GM19099 (cell line): ENCODE data around the gene PRKCB.

Experiments used
- POLR2A ChIP-seq: IDR thresholded peaks from 3 replicates; pipeline ENCODE4 v1.6.1; 2011; ENCODE audit warnings: low read depth; ENCODE audit not compliant: insufficient read length; ENCODE audit errors: extremely low read depth

The PRKCB gene

DNA sequence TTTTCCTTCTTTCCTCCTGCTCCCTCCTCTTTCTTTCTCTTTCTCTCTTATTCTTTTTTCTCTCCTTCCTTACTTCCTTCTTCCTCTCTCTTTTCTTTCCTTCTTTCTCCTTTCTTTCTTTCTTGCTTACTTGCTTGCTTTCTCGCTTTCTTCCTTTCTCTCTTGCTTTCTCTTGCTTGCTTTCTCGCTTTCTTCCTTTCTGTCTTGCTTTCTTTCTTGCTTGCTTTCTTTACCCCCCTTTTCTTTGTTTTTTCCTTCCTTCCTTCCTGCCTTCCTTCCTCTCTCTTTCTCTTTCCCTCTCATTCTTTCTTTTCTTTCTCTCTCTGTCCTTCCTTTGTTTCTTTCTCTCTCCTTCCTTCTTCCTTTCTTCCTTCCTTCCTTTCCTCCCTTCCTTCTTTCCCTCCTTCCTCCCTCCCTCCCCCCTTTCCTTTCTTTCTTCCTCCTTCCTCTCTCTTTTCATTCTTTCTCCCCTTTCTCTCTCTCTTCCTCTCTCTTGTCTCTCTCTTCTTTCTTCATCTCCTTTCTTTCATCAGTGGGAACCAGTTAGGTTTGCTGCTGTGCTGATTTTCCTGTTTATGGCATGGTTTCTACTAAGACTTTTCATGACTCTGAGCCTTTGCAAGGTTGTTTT, 277.4 kb downstream of the PRKCB start:
- TF ChIP-seq POLR2A, result no peak

DNA sequence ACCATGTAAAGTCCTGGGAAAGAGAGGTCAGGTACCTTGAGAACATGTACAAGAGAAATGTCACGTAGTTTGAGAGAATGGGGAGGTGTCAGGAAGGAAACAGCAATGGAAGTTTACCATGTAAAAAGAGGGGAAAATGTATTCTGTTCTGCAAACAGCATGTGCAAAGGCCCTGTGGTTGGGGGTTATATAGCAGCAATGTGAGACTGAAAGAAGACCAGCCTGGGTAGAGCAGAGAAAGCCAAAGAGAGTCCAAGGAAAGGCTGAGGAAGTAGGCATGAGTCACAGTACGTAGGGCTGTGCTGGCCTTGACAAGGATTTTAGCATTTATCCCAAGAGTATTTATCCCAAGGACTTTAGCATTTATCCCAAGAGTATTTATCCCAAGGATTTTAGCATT, 279.1 kb downstream of the PRKCB start:
- no peak for TF ChIP-seq POLR2A

DNA sequence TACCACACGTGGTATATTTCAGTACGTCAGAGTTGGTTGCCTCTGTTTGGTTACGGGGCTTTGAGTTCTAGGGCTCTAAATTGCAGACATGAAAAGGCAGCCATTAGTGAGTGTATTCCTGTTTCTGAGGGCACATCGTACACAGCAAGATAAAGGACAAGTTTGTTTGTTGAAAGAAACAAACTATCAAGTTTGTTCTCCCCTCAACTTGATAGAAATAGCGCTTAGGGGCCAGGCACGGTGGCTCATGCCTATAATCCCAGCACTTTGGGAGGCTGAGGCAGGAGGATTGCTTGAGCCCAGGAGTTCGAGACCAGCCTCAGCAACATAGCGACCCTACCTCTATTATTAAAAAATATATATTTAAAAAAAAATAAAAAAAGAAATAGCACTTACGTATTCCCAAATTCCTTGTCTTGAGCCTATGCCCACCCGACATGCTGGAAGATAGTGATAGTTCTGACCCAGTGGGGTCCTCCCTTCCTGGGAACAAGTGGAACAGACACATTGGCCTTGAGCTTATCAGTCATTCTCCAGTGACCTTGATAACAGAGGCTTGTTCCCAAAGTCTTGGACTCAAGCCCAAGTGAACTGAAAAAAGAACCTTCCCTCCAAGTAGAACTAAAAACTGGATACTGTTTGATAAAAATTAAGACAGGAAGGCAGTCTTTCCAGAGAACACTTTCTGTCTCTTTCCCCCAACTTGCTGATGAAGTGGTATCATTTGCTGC, 280.4 kb downstream of the PRKCB start:
- no peak for TF ChIP-seq POLR2A

DNA sequence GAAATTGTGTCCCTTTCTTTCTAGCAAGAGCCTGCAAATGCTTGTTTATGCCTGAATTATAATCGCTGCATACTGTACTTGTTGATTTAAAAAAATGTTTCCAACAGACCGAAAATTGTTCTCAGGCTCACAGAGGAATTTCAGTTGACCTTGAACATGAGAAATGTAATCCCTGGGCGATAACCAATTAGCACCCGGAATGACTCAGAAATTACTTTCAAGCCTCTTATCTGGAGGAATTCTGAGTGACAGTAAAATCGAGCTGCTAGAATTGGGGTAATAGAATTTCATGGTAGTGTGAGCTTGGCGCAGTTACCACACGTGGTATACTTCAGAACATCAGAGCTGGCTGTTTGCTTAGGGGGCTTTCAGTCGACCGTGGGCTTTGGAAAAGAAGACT, 281.2 kb downstream of the PRKCB start:
- no peak for TF ChIP-seq POLR2A

DNA sequence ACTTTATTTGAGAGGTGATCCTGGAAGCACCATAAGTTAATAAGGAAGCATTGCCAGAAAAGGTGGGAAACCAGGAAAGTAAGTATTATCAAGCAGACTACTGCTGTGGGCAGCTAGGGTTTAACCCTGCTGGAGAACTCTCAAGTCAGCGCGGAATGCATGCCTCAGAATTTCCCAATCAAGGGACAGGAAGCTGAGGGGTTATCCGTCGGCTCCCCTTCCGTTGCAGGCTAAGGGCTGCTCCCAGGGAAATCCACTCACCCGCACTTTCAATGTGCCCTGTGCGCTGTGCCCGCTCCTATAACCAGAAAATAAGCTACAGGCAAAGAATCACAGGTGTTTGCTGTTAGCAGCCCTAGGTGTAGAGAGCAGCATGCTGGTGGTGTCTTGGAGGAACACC, 281.9 kb downstream of the PRKCB start:
- no peak for TF ChIP-seq POLR2A

DNA sequence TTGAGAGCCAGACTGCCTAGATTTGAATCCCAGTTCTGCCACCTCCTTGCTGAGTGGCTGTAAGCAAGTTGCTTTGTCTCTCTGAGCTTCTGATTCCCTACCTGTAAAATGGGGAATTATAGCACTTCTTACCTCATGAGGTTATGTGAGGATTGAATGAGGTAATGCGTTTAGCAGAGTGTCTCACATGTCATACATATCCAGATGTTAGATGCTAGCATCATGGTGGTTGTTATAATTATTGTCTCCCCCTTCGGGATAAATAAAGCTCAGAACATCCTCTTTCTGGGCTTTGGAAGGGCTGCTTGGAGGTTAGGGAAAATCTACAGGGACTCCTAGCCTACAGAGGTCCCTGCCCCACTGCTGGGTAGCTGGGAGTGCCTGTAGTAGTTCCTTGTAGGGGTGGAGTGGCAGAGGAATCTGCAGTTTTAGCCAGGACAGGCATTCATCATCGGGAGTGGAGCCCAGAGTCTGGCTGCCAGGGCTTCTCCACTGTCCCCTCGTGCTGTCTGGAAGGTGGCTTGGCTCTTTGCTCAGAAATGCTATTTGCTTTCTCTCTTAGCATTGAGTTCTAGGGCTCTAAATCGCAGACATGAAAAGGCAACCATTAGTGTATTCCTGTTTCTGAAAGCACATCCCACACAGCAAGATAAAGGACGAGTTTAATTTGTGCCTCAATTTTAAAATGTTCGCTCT, 282.5 kb downstream of the PRKCB start:
- no peak for TF ChIP-seq POLR2A

DNA sequence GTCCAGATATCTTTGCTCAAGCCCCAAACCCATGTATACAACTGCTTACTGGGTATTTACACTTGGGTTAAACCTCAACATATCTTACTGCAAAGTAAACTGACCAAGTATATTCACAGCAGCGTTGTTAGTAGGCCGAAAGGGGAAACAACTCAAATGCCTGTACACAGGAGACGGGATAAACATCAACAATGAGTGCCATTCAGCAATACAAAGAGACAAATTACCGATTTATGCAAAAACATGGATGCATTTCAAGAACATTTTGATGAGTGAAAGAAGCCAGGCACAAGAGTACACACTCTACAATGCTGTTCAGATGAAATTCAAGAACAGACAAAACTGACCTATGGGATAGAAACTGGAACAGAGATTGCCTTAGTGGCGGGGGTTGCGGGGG, 284.0 kb downstream of the PRKCB start:
- TF ChIP-seq POLR2A, result no peak

DNA sequence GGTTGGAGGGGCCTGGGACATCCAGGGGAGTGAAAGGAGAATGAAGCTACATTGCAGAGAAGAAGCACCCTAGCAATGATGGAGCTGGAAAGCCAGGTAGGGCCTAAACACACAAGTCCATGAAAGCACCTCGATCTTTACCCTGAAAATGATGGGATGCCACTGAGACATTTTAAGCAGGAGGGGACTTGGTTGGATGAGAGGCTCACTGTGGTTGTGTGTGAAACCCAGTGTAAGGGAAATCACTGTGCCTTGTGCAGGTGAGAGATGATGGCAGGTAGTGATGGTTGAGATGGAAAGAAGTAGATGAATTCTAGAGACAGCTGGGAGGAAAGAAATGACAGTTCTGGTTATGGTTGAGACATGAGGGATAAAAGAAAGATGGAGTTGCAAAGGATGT, 287.5 kb downstream of the PRKCB start:
- TF ChIP-seq POLR2A, result no peak

DNA sequence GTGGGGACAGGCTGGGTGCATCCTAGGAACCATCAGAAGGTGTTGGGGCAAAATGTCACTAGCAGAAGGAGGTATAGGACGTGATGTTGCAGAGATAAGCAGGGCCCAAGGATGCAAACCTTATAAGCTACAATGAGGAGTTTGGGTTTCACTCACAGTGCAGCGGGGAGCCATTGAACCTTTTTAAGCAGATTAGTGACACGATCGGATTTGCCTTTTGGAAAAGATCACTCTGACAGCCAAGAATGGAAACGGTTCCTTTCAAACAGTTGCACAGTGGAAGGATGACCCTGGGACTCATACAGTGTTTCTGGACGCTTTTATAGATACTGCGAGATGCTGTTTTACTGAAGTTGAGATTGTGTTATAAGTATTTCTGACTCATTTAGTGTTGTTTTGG, 288.5 kb downstream of the PRKCB start:
- TF ChIP-seq POLR2A, result no peak

DNA sequence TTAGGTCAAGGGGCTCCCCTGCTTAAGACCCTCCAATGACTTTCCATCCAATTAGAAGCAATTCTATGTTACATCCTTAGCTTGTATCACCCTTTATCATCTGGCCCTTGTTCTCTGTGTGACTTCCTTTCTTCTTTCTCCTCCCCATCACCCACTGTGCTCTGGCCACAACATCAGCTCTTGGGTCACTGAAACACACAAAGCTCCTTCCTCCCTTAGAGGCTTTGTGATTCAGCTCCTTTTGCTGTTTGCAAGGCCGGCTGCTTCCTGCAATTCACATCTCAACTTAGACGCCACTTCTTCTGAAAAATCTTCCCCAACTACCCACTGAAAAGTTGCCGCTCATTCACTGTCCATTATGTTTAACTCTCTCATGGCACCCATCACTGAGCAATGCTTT, 289.4 kb downstream of the PRKCB start:
- no peak for TF ChIP-seq POLR2A

DNA sequence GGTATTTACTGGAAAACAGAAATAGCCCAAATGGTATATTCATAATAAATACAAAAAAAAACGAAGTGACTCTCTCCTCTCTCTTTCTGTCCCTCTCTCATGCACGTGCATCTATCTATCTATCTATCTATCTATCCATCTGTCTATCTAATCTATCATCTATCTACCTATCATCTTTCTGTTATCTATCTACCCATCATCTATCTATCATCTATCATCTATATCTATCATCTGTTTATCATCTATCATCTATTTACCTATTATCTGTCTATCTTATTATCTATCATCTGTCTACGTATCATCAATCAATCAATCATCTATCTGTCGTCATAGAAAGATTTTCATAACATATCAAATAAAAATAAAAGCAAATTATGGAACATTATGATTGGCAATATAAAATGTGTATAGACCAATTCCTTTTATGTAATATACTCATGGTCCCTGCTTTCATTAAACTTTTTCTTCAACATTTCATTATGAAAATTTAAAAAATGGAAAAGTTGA, 293.7 kb downstream of the PRKCB start:
- TF ChIP-seq POLR2A, result no peak

DNA sequence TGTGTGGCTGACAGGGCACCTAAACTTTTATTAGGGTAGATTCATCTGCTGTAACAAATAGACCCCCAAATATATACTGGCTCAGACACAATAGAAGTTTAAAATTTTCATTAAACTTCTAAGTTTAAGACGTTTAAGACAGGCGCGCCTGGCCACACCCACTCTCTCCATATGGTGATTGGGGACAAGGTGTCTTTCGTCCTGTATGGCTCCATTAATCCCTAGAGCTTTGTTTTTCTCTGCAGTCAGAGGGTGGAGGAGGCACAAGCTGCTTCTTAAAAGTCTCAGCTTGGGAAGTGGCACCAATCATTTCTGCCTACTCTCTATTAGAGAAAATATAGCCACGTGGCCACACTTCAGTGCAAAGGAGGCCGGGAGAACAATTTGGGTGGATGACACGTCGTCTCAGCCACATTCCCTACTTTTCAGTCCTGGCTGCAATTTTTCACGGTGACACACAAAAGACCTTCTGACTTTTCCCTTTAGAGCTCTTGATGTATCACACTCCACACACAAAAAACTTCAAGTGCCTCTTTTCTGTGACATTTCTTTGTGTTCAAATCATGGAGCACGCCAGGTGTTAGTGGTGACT, 294.8 kb downstream of the PRKCB start:
- TF ChIP-seq POLR2A, result no peak

DNA sequence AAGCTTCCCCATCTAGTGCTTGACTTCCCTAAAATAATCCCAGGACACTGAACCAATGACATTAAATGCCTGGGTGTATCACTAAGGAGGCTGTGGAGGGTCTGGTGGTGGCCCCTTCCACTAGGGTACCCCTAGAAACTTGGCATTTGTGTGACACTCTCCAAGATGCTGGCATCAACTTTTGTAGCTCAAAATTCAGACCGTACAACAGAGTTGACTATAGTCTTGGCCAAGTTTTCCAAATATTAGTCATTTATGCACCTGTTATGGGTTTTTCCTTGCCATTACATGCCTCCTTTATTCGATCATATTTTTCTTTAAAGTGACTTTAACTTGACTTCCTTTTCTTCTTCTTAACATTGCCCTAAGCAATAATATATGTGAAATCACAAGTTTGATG, 295.5 kb downstream of the PRKCB start:
- no peak for TF ChIP-seq POLR2A

DNA sequence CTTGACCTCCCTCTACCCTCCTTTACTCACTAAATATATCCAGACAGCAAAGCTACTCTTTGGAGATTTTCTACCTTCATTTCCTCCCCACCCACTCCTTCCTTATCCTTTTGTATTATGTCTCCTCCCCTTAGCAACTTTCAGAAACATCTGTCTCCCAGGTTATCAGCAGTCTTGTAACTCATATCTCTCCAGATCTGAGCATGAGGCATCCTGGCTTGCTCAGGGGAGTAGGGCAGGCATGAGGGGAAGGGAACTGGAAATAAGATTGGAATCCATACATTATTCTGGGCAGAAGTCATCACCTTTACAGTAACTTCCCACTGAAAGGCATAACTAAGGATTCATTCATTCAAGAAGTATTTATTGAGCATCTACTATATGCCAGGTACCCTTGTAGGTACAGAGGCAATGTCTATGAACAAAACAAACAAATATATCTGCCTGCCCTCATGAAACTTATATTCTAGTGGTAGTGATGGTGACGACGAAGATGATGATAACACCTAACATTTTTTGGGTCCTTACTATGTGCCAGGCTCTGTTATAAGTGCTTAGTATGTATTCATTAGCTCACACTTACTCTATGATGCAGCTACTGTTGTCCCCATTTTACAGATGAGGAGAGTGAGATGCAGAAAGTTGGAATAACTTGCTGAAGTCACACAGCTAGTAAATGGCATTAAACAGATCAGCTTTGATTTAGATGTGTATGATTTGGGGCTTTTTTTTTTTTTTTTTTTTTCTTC, 296.4 kb downstream of the PRKCB start:
- no peak for TF ChIP-seq POLR2A

DNA sequence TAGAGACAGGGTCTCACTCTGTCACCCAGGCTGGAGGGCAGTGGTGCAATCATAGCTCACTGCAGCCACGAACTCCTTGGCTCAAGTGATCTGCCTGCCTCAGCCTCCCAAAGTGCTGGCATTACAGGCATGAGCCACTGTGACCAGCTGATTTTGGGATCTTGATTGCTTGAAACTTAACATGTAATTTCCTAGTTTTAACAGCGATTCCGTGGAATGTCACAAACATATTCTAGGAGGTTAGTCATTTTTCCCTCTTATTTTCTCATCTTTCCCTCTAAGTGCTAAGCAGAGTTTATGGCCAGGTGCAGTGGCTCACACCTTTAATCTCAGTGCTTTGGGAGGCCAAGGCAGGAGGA, 297.0 kb downstream of the PRKCB start:
- TF ChIP-seq POLR2A, result no peak

DNA sequence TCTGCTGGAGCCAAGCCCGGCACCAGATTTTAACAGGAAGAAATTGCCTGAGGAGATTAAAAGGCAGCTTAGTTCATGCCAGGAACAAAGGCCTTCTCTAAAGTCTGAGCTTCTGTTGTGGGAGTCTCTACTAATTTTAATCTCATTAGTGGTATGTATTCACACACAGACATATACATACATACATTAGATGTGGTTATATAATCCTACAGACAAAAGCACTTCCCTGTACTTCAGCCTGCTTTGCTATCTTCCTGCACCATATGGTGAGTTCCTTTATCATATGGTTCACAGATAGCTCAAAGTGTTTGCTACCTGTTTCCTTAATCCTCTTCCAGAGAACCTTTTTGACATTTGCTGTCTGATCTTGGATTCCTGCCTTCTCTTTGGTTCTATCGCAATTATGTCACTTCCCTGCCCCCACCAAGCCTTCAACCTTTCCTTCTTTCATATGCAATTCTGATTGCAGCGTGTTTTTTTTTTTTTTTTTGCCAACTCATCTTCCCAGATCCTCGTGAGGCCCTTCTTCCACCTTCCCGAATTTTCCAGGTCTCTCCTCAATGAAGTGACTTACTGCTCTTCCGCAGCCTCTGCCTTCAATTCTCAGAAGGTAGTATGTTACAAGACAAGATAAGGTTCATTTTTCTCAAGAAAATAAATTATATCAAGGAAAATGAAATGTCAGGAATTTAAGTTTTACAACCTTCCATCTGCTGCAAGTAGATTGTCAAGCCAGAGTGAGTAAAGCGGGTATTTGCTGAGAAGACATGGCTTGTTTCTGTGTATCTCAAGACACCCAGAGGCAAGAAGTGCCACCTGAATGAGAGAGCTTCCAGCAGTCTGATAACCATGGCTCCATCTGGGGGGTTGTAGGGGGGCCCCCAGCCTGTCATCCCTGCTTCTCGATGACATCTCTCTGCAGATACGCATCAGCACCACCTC, 300.1 kb downstream of the PRKCB start:
- TF ChIP-seq POLR2A, result no peak
